PC-3 (cell line): ENCODE results near the gene TMEM91.

Source experiments
- EZH2 ChIP-seq: fragments of 300-600 bp; sonication (generic); IDR thresholded peaks from one replicate; pipeline ENCODE4 v1.6.1; 2017; ENCODE audit warnings: antibody characterized with exemption, mild to moderate bottlenecking, low read length; ENCODE audit not compliant: unreplicated experiment
- EZH2phosphoT487 ChIP-seq: fragments of 300-600 bp; sonication (generic); IDR thresholded peaks from 2 replicates; pipeline ENCODE4 v1.6.1; 2018; ENCODE audit warnings: mild to moderate bottlenecking, antibody characterized with exemption, low read length, borderline replicate concordance
- TF ChIP-seq, protein P1 (sequence below): fragments of 300-600 bp; sonication (generic); conservative IDR thresholded peaks from 2 replicates; pipeline ENCODE4 v1.5.1; 2017; ENCODE audit warnings: antibody characterized with exemption, low read depth, mild to moderate bottlenecking, low read length

DNA sequence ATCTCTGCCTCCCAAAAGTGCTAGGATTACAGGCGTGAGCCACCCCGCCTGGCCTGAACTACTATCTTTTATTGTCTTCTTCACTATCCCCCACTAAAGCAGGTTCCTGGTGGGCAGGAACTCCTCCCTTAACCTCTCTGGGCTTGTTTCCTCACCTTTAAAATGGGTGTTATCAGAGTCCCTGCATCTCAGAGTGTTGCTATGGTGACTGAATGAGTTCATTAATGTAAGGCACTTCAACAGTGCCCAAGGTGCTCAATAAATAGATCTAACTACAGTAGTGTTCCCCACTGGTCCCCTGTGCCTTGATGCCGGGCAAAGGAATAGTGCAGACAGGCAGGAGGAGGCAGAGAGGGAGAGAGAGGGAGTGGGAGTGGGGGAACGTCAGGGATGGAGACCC, 45.9 kb upstream of the TMEM91 start:
- TF ChIP-seq, protein P1, sequence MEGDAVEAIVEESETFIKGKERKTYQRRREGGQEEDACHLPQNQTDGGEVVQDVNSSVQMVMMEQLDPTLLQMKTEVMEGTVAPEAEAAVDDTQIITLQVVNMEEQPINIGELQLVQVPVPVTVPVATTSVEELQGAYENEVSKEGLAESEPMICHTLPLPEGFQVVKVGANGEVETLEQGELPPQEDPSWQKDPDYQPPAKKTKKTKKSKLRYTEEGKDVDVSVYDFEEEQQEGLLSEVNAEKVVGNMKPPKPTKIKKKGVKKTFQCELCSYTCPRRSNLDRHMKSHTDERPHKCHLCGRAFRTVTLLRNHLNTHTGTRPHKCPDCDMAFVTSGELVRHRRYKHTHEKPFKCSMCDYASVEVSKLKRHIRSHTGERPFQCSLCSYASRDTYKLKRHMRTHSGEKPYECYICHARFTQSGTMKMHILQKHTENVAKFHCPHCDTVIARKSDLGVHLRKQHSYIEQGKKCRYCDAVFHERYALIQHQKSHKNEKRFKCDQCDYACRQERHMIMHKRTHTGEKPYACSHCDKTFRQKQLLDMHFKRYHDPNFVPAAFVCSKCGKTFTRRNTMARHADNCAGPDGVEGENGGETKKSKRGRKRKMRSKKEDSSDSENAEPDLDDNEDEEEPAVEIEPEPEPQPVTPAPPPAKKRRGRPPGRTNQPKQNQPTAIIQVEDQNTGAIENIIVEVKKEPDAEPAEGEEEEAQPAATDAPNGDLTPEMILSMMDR: no peak
- TF ChIP-seq EZH2phosphoT487: no peak
- TF ChIP-seq EZH2: no peak
